ENCODE measurements around the gene KCNAB2.

KCNAB2 gene

DNA sequence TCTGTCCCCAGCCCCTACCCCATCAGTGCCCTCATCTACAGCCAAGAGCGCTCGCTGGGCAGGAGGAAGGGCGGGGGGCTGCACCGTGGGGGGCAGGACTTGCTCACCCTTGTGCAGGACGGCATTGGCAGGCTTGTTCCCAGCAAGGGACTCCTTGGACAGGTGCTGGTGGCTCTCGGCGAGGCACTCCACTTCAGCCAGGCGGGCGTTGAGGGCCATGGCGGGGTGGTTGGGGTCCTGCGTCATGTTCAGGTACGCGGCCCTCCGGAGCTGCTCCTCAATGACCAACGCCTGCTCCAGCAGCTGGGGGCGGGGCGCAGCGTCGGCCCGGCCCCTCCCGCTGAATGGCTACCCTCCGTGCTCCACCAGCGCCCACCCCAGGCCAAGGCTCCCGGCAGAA lies 64.0 kb downstream of the KCNAB2 start:
- no peak for DNase-seq (ENCODE audit: low read depth)

DNA sequence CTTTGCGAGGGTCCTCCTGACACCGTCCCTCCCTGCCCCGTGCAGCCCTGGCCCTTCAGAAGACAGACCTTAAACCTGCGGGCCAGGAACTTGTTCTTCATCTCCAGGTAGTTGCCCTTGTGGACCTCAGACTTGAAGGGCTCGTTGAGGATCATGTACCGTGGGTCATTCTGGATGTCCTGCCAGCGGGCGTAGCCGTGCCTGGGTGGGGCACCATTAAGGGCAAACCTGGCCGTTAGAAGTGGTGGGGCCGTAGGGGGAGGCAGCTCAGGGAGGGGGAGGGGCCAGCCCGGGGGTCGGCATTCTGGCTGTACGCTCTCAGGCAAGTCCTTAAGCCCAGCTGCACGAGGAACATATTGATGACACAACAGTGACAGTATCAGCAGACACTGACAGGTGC lies 64.6 kb downstream of the KCNAB2 start:
- DNase-seq (ENCODE audit: low read depth) = no peak

DNA sequence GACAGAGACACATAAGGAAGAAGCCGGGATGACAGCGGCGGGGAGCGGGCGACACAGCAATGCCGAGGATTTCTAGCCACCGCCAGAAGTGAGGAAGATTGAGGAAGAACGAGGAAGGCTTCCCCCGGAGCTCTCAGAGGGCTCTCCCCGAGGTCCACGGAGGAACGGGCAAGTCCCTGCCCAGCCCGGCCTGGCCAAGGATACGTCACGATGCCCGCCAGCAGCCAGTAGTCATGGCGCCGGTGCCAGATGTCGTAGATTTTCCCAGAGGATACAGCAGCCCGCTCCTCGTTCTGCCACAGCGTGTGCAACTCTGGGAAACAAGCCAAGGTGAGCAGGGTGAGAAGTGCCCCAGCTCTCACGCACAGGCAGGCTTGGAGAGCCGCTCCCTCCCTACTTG lies 65.9 kb downstream of the KCNAB2 start:
- no peak for DNase-seq (ENCODE audit: low read depth)

DNA sequence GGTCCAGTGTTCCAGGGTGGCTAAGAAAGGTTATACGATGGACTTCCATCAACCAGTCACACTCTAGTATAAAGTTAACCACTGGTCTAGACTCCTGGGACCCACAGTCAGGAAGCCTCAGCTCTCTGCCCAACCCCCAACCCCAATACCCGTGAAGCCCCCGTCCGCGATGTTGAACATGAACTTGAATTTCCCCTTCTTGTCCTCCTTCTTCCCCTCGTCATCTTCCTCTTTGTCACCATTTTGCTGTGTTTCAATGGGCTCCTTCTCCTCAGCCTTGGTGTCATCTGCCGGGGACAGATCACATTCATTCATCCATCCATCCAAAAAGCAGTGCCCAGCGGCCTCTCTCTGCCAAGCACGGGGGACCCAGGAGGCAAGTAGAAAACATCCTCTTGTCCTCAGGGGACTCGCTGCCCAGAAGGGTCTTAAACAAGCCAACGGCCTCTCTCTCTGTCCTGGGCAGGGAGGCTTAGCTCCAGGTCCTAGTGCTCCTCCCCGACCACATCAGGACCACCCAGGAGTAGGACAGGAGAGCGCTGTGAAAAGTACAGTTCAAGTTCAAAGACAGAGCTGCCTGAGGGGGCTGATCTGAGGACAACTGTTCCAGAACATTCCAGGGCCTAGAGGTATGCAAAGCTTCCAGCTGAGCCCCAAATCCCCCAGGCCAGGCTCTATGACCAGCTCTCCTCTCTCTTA lies 66.5 kb downstream of the KCNAB2 start:
- no peak for DNase-seq (ENCODE audit: low read depth)

DNA sequence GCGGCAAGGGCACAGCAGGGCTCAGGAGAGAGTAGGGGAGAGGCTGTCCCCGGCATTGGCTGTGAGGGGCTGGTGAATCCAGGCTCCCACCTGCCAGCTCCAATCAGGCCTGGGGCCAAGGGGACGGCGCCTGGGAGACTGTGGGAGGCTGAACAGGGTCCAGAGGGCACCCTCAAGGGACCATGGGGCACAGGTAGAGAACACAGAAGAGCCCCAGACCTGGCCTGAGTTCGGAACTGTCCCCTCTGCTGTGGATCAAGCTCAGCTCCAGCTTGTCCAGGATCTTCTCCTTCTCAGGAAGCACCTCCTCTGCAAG lies 67.0 kb downstream of the KCNAB2 start:
- DNase-seq (ENCODE audit: low read depth) = no peak

DNA sequence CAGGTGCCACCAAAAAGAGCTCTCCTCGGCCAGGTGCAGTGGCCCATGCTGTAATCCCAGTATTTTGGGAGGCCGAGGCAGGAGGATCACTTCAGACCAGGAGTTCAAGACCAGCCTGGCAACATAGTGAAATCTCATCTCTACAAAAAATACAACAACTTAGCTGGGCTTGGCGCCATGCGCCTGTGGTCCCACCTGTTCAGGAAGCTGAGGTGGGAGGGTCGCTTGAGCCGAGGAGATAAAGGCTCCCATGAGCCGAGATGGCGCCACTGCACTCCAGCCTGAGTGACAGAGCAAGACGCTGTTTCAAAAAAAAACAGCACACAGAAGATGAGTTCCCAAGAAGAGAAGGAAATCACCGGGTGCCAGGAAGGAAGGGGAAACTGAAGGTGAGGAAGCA lies 67.4 kb downstream of the KCNAB2 start:
- no peak for DNase-seq (ENCODE audit: low read depth)

DNA sequence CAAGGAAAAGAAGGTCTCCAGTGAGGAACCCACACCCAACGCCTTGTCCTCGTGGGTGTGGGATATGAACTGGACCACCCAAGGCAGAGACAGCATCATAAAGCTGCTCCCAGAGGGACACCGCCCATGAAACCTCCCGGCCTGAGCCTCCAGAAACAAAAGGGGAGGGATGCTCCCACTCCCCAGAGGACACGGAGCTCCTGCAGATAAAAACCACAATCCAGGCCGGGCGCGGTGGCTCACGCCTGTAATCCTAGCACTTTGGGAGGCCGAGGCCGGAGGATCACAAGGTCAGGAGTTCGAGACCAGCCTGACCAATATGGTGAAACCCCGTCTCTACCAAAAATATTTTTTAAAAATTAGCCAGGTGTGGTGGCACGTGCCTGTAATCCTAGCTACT lies 68.1 kb downstream of the KCNAB2 start:
- DNase-seq (ENCODE audit: low read depth) = no peak

DNA sequence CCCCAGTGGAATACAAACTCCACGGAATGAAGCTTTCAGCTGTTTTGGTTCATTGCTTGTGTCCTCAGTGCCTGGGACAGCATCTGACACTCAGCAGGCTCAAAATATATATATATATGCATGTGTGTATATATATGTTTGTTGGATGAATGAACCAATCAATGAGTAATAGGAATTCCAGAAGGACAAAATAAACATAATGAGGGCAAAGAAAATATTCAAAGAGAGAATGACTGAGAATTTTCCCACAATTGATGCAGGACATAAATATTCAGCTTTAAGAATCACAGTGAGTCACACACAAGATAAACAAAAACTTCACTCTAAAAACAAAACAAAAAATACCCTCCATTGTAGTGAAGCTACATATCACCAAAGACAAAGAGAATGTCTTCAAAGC lies 70.4 kb downstream of the KCNAB2 start:
- DNase-seq (ENCODE audit: low read depth) = no peak

DNA sequence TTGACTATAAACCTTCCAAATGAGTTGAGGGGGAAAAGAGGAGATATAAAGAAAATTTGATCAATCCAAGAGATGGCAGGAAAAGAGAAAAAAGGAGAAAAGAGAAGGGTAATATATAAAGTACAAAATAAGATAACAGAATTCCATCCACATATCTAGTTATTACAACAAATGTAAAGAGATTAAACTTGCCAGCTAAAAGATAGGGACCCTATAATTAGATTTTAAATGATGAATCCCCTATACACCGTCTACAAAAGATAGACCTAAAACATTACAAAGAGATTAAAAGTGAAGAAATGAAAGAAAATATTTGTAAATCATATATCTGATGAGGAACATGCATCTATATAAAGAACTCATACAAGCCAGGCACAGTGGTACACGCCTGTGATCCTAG lies 71.4 kb downstream of the KCNAB2 start:
- no peak for DNase-seq (ENCODE audit: low read depth)

DNA sequence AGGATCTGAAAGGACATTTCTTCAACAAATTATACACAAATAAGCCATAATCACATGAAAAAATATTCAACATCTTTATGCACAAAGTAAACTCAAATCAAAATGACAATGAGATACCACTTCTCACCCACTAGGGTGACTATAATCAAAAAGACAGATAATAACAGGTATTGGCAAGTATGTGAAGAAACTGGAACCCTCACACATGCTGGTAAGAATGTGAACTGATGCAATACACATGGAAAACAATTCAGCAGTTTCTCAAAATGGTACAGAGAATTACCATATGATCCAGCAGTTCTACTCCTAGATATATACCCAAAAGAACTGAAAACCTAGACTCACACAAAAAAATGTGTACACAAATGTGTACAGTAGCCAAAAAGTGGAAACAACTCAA lies 71.9 kb downstream of the KCNAB2 start:
- DNase-seq (ENCODE audit: low read depth) = no peak

DNA sequence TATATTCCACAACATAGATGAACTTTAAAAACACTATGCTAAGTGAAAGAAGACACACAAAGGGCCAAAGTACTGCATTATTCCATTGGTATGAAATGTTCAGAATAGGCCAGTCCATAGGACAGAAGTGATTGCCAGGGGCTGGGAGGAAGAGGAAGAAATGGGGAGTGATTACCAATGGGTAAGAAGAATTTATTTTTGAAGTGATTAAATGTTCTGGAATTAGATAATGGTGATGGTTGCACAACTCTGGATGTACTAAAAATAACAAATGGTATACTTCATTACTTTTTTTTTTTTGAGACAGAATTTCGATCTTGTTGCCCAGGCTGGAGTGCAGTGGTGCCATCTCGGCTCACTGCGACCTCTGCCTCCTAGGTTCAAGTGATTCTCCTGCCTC lies 72.7 kb downstream of the KCNAB2 start:
- DNase-seq (ENCODE audit: low read depth) = no peak

DNA sequence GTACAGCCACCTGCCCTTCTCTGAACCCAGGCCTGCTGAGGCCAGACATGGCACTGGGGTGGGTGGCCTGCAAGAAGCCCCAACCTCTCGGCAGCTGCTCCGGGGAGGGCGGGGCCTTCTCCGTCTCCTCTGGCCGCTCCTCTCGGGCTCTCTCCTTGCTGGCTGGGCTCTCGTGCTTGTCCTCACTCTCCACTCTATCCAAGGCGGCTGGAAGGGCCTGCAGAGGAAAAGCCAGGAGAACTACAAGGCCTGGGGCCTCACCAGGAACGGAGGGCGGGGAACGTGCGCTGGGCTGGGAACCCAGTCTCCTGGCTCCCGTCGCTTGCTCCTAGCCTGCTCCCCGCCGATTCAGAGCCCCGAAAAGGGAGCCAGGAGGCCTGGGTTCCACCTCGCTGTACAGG lies 75.3 kb downstream of the KCNAB2 start:
- DNase-seq (ENCODE audit: low read depth) = no peak

DNA sequence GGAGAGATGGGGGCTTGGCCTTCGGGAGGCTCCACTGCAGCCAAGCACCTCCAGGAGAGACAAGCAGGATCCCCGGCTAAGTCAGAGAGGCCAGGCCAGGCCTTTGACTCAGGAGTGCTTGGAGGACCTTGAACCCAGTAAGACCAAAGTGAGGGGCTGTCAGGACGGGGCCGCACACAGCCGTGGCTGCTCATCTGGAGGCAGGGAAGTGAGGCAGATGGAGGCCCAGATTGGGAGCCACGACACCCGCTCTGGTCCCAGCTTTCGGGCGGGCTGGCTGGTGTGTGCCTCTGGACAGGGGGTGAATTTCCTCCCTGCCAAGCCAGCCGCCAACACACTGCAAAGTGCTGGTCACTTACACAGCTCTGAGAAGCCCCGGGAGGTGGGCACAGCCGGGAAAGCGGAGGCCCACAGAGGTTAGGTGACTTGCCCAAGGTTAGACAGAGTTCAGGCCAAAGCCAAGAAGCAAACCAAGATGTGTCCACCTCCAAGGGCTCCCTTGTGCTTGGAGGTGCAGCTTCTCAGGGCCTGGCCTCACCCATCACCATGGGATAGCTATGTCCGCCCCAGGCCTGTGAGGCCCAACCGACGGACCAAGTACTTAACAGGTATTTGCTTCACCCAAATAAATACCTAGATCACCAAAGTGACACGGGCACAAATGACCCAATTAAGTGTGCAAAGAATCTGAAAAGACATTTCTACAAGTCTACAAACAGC lies 76.1 kb downstream of the KCNAB2 start:
- no peak for DNase-seq (ENCODE audit: low read depth)

DNA sequence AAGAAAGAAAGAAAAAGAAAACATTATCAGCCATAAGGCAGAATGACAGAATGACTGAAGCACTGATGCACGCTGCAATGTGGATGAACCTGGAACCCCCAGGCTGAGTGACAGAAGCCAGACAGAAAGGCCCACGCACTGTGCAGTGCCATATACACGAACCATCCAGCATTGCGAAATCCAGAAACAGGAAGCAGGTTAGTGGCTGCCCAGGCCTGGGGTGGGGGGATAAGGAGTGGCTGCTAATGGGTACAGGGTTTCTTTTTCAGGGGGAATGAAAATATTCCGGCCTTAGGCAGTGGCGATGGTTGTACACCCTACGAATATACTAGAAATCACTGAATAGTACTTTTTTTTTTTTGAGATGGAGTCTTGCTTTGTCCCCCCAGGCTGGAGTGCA lies 77.4 kb downstream of the KCNAB2 start:
- no peak for DNase-seq (ENCODE audit: low read depth)

DNA sequence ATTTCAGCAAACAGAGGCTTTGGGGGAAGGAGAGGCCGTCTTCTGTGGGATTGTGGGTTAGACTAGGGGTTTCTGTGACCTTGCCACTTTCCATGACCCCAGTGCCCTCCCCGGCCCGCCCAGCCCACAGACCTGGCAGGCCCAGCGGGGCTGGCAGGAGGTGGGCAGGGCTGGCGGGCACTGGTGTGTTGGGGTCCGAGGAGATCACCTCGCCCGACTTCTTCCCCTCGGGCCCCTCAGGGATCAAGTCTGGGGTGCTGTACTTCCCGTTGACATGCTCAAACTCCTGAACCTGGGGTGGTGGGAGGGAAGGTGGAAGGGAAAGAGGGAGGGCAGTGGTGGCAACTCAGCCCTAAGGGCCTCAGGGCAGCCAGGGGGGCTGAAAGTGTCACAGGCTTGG lies 78.1 kb downstream of the KCNAB2 start:
- no peak for DNase-seq (ENCODE audit: low read depth)

DNA sequence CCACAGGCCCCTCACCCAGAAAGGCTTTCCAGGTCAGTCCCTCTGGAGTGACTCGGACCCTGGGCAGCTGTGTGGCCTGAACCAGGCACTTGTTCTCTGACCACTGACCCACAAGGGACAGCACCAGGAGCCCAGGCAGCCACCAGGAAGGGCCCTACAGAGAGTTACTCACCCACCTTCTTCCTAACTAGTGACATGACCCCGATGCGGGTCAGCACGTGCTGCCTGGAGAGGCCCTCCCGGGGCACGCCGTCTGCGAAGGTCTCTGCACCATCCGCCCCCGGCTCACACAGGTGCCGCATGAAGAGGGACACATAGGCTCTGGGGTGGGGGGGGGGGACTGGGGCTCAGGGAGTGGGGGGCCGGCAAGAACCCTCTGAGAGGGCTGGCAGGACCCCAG lies 78.7 kb downstream of the KCNAB2 start:
- DNase-seq (ENCODE audit: low read depth) = no peak

DNA sequence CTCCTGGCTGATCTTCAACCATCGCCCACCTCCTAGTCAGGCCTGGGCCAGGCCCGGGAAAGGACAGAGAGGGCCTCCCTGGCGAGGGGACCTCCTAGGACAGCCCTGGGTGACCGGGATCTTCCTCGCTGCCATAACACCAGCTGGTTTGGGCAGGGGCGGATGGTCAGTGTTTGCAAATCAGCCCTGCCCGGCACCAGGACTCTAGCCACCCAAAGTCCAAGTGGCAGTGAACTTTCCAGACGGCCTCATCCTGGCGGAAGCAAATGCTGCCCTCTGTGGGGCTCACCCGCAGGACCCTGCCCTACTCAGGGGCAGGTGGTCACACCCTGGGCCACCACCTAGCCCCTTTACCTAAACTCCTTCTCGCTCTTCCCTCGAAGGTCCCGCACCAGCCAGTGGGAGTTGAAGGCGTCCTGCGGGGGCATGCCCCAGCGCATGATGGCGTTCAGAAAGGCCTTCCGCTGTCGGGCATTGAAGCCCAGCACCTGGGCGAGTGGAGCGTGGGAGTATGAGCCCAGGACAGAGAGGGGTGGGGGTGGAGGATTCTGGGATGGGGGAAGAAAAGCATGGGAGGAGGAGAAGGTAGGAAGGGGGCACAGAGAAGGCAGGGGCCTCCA lies 79.2 kb downstream of the KCNAB2 start:
- no peak for DNase-seq (ENCODE audit: low read depth)

DNA sequence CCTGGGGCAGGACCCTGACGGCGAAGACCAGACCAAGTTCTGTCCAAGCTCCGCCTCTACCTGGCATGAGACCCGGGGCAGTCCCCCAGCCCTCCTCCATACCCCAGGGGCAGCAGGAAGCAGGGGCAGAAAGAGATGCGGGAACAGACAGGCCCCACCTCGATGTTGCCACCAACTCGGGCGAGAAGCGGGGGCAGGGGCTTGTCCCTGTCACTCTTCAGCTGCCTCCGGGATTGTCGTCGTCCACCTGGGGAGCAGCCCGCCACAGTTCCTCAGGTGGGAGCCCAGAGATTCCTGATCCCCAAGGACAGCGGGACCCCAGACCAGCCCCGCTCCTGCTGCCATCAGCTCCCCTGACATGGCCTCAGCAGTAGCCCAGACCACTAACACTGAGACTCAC lies 79.7 kb downstream of the KCNAB2 start:
- DNase-seq (ENCODE audit: low read depth) = no peak

DNA sequence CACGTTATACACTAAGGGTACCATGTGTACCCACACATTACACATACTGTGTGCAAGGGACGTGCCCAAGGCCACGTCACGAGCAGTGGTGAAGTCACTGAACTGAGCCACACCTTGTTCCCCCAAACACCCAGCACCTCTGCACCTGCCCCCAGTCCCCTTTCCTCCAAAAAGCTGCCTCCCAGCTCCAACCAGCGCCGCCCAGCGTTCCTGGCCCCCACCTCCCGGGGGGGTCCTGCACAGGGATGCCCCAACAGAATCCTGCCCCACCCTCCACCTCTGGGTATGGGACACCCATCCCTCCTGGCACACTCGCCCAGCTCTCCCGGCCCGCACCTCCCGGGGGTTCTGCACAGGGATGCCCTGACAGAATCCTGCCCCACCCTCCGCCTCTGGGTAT lies 80.3 kb downstream of the KCNAB2 start:
- DNase-seq (ENCODE audit: low read depth) = no peak

DNA sequence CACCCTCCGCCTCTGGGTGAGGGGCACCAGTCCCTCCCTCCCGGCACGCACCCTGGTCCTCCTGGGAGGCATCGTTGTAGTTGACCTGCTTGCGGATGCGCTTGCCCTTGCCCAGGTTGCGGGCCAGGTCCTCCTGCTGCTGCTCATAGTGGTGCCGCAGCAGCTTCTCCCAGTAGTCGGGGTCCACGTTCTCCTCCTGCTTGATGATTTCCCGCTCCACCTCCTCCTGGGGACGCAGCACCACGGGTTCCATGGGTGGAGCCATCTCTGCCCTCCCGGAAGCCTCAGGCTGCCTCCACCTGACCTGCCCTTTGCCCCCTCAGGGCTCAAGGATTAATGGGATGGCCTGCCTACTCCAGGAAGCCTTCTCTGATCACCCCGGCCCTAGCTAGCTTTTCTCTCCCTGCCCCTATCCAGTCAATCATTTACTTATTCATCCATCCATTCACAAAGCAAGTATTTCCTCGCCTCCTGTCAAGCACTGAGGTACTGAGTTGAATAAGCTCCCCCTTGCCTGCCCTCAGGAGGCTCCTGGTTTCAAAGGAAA lies 80.9 kb downstream of the KCNAB2 start:
- DNase-seq (ENCODE audit: low read depth) = no peak

DNA sequence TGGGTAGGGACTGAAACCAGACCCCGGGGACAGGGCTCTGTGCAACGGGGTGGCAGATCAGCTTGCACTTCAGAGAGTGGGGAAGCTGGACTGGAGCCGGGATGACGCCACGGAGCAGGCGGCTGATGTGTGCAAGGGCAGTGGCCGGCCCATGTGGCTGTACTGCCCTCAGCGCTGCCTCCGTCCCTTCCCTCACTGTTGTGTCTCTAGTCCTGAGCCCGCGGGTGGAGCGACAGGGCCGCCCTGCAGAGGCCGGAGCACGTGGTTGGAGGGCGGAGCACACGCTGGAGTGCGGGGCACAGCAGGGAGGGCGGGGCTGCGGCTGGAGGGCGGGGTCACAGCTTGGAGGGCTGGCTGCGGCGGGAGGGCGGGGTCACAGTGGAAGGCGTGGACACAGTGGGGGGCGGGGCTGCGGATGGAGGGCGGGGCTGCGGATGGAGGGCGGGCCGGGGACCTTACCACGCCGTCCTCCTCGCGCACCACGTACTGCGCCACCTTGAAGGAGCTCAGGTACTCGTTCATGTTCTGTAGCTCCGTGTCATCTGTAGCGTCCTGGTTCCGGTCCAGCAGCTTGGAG lies 82.0 kb downstream of the KCNAB2 start:
- DNase-seq (ENCODE audit: low read depth) = peak; percentile 56

DNA sequence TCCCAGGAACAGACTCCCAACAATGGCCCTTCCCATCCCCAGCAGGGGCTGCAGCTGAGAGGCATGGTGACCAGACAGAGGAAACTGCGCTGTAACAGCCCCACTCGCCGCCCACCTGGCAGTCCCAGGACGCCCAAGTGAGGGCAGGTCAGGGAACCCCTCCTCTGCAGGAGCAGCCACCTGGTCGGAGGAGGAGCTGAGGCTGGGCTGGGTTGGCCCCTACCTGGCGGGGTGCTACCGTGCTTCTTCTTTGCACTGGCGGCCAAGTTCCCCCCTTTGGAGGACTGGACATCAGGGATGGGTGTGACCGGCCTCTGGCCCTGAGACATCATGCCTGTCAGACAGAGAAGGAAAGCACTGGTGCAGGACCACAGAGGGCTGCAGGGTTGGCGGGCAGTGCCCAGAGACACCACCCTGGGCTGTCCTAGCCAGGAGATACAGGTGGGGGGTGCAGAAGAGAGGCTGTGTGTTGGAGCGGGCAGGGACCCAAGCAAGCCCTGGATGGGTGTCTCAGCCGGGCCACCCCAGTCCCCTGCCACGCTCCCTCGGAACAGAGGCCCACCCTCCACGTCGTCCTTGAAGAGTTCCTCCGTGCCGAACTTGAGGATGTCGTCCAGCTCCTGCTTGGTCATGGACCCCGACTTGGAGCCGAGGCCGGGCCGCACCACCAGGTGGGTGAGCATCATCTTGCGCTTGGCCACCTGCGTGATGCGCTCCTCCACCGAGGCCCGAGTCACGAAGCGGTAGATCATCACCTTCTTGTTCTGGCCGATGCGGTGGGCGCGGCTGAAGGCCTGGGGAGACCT lies 82.8 kb downstream of the KCNAB2 start:
- no peak for DNase-seq (ENCODE audit: low read depth)
